Lower leg skin (tissue), 4 donors: ENCODE results near the gene FAM204A. TPM values are rescaled to one million over a fixed set of nuclear protein-coding genes. Genes with fewer than 3 reads are reported as not detected.

ENCODE experiments used
- DNase-seq, 2 donors: peaks; one replicate each; pipeline ENCODE4 v3.0.0-alpha.2; 2019; ENCODE audit warnings: low spot score in 2 of 2
- H3K4me3 ChIP-seq: fragments of 200-600 bp; sonication (generic); 2 replicates; pipeline ENCODE4 v1.5.1; 2017; ENCODE audit warnings: mild to moderate bottlenecking, low read depth; ENCODE audit not compliant: poor library complexity, severe bottlenecking
- POLR2A ChIP-seq, 2 donors: fragments of 450-650 bp; IDR thresholded peaks; one replicate each; pipeline ENCODE4 v1.6.1; 2016 to 2017; ENCODE audit warnings: antibody characterized with exemption in 2 of 2, mild to moderate bottlenecking in 1 of 2, moderate library complexity in 1 of 2
- WGBS, 2 donors: methylation state at CpG; one replicate each; pipeline ENCODE4 v1.1.5; 2018; 5-methylcytosine and 5-hydroxymethylcytosine counted together
- intact Hi-C: fragments of 100-400 bp; cut with DNase I; formaldehyde crosslinking; loops from one replicate; pipeline ENCODE4 v1.15.0; 2023; ENCODE audit warnings: low total_unique reads
- total RNA-seq, 4 donors: library from RNA; depleted of rRNA; stranded (reverse); fragments of >200 nt; gene quantifications; one replicate each; pipeline ENCODE4 v1.1.0, GENCODE V29; 2016
- TF ChIP-seq, protein P1 (sequence below), 3 donors: fragments of 450-650 bp; IDR thresholded peaks; one replicate each; pipeline ENCODE4 v1.5.1; 2016; ENCODE audit warnings: antibody characterized with exemption in 3 of 3, mild to moderate bottlenecking in 3 of 3, moderate library complexity in 2 of 3

The FAM204A gene
- total RNA-seq, 4 donors from 2014 or later: 16.6 to 47.6 (median 39.3) TPM

DNA sequence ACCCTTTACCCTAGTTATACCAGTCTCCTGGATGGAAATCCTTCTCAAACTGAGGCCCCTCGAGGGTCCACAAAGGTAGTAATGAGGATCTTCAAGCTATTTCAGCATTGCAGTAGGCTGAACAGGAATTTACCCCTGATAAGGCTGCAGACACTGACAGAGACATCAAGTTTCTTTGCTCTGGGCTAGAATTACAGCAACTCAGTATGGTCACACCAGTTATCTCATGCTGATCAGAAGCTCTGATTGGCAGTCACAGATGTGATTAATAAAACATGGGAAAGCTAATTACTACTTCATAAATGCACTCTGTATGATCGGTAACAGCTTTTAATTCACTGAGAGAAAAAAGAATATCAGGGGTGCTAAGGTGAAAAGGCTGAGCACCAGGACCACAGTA lies 30.6 kb downstream of the FAM204A start:
- DNase-seq: no peak
- no peak overlapping the region for H3K4me3 ChIP-seq
- no peak for TF ChIP-seq POLR2A (IDR thresholded peaks at IDR 0.05)
- TF ChIP-seq, protein P1, sequence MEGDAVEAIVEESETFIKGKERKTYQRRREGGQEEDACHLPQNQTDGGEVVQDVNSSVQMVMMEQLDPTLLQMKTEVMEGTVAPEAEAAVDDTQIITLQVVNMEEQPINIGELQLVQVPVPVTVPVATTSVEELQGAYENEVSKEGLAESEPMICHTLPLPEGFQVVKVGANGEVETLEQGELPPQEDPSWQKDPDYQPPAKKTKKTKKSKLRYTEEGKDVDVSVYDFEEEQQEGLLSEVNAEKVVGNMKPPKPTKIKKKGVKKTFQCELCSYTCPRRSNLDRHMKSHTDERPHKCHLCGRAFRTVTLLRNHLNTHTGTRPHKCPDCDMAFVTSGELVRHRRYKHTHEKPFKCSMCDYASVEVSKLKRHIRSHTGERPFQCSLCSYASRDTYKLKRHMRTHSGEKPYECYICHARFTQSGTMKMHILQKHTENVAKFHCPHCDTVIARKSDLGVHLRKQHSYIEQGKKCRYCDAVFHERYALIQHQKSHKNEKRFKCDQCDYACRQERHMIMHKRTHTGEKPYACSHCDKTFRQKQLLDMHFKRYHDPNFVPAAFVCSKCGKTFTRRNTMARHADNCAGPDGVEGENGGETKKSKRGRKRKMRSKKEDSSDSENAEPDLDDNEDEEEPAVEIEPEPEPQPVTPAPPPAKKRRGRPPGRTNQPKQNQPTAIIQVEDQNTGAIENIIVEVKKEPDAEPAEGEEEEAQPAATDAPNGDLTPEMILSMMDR (IDR thresholded peaks at IDR 0.05): no peak
- 70 to 72% methylated on average over 2 of the region's 2 CpGs for WGBS, 2 donors
- intact Hi-C loops: no loop called here

DNA sequence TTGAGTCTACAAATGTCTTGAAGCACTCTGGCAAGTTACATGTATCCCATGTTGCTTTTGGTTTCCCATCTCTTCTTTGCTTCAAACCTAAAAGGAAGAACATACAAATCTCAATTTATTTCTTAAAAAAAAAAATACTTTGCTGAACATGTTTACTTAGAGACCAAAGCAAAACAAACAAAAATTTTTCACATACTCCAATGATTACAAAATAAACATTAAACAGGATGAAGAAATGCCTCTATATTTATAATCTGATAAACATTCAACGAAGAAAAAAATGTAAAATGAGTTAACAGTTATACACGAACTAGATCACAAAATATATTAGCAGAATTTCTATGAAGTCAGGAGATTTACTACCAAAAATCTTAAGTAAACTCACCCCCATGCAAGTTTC lies 31.3 kb downstream of the FAM204A start:
- no peak for DNase-seq
- TF ChIP-seq, protein P1 (IDR thresholded peaks at IDR 0.05): no peak
- TF ChIP-seq POLR2A (IDR thresholded peaks at IDR 0.05): no peak
- H3K4me3 ChIP-seq: no peak overlapping the region
- intact Hi-C loops: no loop called here
- 50 to 63% methylated on average over 2 of the region's 2 CpGs for WGBS, 2 donors

DNA sequence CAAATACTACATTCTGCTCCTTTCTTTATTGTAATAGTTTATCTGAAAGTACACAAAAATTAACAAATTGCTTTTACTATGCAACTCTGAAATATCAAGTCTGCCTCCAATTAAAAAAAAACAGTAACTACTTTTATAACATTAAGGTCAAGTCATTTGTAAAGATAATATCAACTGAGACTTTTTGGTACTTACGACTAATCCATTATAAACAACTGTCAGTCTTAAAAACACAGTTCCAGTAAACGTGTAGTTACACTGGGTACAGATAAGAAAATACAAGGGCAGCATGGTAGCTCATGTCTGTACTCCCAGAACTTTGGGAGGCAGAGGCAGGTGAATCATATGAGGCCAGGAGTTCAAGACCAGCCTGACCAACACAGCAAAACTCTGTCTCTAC lies 32.2 kb downstream of the FAM204A start:
- TF ChIP-seq, protein P1 (IDR thresholded peaks at IDR 0.05): no peak
- no peak for TF ChIP-seq POLR2A (IDR thresholded peaks at IDR 0.05)
- intact Hi-C loops: no loop called here
- no peak for DNase-seq
- 49 to 61% methylated on average over 2 of the region's 2 CpGs for WGBS, 2 donors
- no peak overlapping the region for H3K4me3 ChIP-seq

DNA sequence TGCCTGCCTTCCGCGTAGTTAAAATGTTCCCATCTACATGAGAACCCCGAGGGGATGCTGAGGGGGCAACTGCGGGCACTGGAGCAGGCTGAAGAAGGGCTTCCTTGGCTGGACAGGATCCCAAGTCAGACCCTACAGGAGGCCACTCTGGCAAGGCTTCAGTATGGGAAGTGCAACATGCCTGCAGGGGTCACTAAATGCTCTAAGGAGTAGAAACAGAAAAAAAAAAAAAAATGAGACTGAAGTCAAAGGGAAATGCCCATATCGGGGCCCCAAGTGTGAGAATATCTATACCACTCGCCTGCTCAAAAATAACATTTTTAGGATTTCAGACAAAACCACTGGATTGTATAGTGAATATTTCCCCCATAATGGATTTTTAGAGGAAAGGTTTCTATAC lies 33.5 kb downstream of the FAM204A start:
- WGBS, 2 donors: 87 to 90% methylated on average over 6 of the region's 6 CpGs
- TF ChIP-seq POLR2A (IDR thresholded peaks at IDR 0.05): no peak
- TF ChIP-seq, protein P1 (IDR thresholded peaks at IDR 0.05): no peak
- intact Hi-C loops: no loop called here

DNA sequence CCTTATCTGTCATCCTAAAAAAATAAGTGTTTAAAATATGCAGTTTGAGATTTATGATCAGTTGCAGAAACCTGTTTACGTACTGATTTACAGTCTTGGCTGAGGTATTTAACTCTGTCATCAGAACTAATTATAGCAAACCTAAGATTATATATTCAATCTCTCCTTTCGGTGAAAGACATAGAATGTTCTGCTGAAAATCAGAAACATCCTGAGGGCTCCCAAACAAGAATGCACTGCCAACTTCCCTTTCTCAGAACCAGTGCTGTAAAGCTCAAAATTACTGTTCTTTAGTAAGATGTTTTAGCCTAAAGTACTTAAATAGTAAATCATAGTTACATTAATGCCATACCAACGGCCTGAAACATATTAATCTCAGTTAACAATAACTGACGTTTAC lies 34.3 kb downstream of the FAM204A start:
- no peak for DNase-seq
- H3K4me3 ChIP-seq: no peak overlapping the region
- 37 to 52% methylated on average over 4 of the region's 4 CpGs for WGBS, 2 donors
- TF ChIP-seq, protein P1 (IDR thresholded peaks at IDR 0.05): no peak
- no peak for TF ChIP-seq POLR2A (IDR thresholded peaks at IDR 0.05)
- intact Hi-C loops: no loop called here

More for the DNA sequence above, 33.5 kb downstream of the FAM204A start:
- no peak overlapping the region for H3K4me3 ChIP-seq
- no peak for DNase-seq

DNA sequence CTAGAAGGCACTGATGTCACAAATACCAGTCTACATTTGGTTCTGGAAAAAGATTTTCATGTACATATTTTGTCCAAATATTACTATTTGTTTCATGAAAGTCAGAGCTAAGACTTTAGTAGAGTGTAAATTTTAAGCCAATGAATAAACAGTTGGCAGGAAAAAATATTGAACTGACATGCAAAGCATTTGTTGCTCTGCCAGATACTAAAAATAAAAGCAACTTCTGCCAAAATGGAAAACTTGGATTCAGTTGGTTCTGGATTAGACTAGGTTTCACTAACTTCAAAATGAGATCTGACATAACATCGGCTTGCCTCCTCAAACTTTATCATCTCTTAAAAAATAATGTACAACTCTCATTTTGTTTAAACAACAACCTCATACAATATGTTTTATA lies 34.9 kb downstream of the FAM204A start:
- no peak for DNase-seq
- intact Hi-C loops: no loop called here
- TF ChIP-seq, protein P1 (IDR thresholded peaks at IDR 0.05): no peak
- no peak for TF ChIP-seq POLR2A (IDR thresholded peaks at IDR 0.05)
- no peak overlapping the region for H3K4me3 ChIP-seq
- WGBS, 2 donors: 27 to 31% methylated on average over 1 of the region's 1 CpG
